Fibroblast of mammary gland (primary cell): ENCODE results near the gene MGST3.
A peak's percentile ranks its signal among the peaks of the same experiment; 100 is the strongest.
"Not testable (repeated sequence)": the region's sequence is repeated elsewhere in the genome, so short reads cannot be mapped to it uniquely, and the experiment has no call there.

Experiments used
- DNase-seq: peaks from one replicate; pipeline ENCODE4 v3.0.0-alpha.2; 2010; ENCODE audit warnings: low read depth
- H3K4me3 ChIP-seq: 2 replicates; pipeline ENCODE4 v1.5.1; 2011; ENCODE audit warnings: low read depth, mild to moderate bottlenecking, low read length, moderate library complexity; ENCODE audit not compliant: control insufficient read depth
- CTCF ChIP-seq: conservative IDR thresholded peaks from 2 replicates; pipeline ENCODE4 v1.5.1; 2011; ENCODE audit warnings: low read depth, low read length, inconsistent platforms; ENCODE audit not compliant: control insufficient read depth, insufficient read depth

The MGST3 gene

DNA sequence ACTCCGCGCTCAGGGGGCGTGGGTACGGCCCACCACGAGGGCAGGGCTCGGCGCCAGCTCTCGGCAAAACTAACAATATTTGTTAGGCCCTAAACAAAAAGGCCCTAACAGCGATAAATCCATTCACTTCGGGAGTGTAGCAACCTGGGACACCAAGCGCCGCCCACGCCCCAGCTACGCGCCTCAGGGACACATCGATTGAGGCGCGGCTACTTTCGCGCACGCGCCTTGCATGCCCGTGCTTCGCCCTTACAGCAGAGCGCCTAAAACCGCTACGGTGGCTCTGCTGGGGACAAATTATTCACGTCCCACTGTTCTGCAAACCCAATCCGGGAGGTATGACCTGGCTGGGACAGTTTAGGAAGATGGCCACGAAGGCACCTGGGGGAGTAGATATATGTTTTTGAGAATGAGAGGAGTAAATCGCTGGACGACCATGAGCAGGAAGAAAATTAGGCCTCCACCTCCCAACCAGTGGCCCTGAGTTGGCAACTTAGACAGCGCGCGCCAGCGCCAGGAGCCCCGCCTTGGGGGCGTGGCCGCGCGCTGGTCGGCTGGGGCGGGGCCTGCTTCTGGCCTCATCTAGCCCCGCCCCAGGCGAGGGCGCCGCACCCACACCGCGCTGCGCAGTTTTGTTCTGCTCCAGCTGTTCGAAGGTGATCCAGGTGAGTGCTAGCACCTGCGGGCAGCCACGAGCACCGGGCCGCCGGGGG lies at the start of gene MGST3:
Gene MGST3 (plus strand): TSS at position 606 of the 713 bp plus-strand sequence. CDS start 18,614 bp downstream, outside the sequence.
- TF ChIP-seq CTCF, result no peak
- DNase-seq, result peak; percentile 97
- H3K4me3 ChIP-seq, result peak within 1 kb of the TSS; percentile 99

- no peak for TF ChIP-seq CTCF
- no peak for DNase-seq
- H3K4me3 ChIP-seq, result no peak overlapping the region
These were observed 49.1 kb upstream of the MGST3 start for GRCh38 chr1:165581926-165582325.

GRCh38 chr1:165586398-165586797 lies 44.6 kb upstream of the MGST3 start:
- no peak for DNase-seq
- no peak for TF ChIP-seq CTCF
- H3K4me3 ChIP-seq, result no peak overlapping the region

DNA sequence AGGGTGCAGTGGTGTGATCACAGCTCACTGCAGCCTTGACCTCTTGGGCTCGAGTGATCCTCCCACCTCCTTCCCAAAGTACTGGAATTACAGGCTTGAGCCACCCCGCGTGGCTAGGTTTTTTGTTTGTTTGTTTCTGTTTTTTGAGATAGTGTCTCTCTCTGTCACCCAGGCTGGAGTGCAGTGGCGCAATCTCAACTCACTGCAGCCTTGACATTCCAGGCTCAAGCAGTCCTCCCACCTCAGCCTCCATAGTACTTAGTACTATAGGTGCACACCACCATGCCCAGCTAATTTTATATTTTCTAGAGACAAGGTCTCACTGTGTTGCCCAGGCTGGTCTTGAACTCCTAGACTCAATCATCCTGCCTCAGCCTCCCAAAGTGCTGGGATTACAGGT lies 39.6 kb upstream of the MGST3 start:
- not testable (repeated sequence) for H3K4me3 ChIP-seq, DNase-seq

GRCh38 chr1:165592945-165593823 lies 37.9 kb upstream of the MGST3 start:
- H3K4me3 ChIP-seq, result no peak overlapping the region
- peak; percentile 90 for TF ChIP-seq CTCF
- DNase-seq, result peak; percentile 81

DNA sequence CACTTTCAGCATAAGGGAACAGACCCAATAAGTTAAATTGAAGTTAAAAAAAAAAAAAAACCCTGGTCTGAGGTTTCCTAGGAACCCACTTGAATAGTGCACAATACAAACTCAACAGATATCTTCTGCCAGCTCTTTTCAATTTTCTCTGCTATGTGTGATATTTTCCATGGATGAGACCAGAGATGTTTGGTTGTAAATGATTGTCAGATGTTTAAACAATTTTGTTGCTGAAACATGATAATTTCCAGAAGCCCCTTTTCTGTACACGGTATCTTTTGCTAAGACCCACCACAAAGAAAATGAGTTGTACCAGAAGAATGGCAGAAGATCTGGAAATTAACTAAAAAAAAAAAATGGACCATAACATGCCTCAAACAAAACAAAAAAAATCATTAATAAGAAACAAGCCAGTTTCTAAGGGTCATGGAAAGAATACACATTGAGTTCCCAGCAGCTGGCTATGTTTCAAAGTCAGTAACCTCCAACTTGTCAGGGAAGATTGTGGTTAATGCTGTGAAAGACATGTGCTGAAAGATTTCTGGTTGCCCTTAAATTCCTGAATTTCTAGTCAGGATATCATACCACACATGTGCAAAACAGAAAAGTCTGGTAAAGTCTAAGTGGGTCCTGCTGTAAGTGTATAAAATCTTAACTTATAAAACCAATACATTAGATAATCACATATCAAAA lies 35.6 kb upstream of the MGST3 start:
- TF ChIP-seq CTCF, result no peak
- peak; percentile 84 for DNase-seq
- no peak overlapping the region for H3K4me3 ChIP-seq
